ENCODE data around the gene ANAPC2.

GRCh38 chr9:137163365-137163715, 25.0 kb downstream of the ANAPC2 start:
- no peak for TF ChIP-seq CTCF (IDR thresholded peaks at IDR 0.05)
- no peak for TF ChIP-seq SIN3A (IDR thresholded peaks at IDR 0.05; ENCODE audit: borderline replicate concordance, insufficient read depth, low read depth, low read length)
- no peak for TF ChIP-seq REST (IDR thresholded peaks at IDR 0.05; ENCODE audit: insufficient read depth in 1 of 2, low read depth in 2 of 2, low read length in 1 of 2)
- TF ChIP-seq POLR2AphosphoS5 (IDR thresholded peaks at IDR 0.05; ENCODE audit: low read depth, low read length), result no peak

All from Panc1 (cell line).